ENCODE measurements around the gene HOXA10. TPM values are rescaled to one million over a fixed set of nuclear protein-coding genes. Genes with fewer than 3 reads are reported as not detected.

Gene HOXA10
- total and polyA plus RNA-seq, 5 donors = not detected

DNA sequence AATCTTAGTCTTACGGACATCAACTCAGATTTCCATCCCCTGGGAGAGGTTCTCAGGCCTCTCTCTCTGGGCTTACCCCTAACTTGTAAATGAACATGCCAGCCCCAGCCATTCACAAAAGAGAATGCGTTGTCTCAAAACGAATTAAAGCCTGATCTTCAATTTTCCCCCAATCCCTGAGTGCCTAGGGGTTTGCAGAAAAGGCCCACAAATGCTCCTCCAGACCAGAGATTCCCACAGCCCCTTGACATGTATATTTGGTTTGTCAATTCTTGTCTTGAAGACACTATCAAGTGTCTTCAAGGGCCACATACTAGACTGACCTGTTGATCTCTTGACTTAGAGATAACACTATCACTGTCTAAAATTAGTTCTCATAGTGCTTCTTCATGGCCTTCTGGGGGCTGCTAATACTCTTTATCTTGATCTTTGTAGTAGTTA is 37.7 kb upstream of the HOXA10 start:
- Histone ChIP-seq H3K4me1 (ENCODE audit: control insufficient read depth, insufficient read depth, low read length) (no peaks in the 10 kb centered on the region), H3K4me3 (ENCODE audit: low read length) (no peak overlapping the region), H3K9me3 (ENCODE audit: control insufficient read depth, low read length) (no peaks in the 10 kb centered on the region), H3K27me3 (ENCODE audit: control insufficient read depth, insufficient read depth) (peaks cover 6% of the 10 kb centered on the region), H3K27ac (ENCODE audit: low read length) (no peak overlapping the region)
- WGBS = 35% methylated on average over 3 of the region's 3 CpGs
- DNase-seq (no peak), ATAC-seq (no peak)
- intact Hi-C loops (cut with DNase I) = loop anchor here in 3 of 4 donors (10.0 kb wide), 2 partner anchors 363 to 573 kb away; no protein-coding TSS in a partner anchor

DNA sequence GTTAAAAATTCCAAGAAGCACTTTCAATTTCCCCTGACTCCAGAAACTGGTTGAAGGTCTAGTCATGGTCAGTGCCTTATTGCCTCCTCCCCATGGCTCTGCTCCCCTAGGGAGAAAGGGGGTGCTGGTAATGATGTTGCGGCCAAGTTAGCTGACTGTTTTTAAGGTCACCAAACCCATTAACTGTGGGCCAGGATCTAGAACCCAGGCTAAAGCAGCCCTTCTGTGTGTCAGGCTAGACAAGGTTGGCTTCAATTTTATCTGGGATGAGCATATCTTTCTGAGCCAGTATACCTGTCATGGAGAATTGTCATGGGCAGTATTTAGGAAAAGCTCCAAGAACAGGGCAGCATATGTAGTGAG is 36.9 kb upstream of the HOXA10 start:
- ATAC-seq = no peak
- WGBS = 84% methylated on average over 1 of the region's 1 CpG
- no peak for DNase-seq
- no peaks in the 10 kb centered on the region for H3K9me3 ChIP-seq (ENCODE audit: control insufficient read depth, low read length)
- intact Hi-C loops (cut with DNase I) = loop anchor here in 3 of 4 donors (10.0 kb wide), 2 partner anchors 364 to 574 kb away; no protein-coding TSS in a partner anchor
- H3K4me3 ChIP-seq (ENCODE audit: low read length) = no peak overlapping the region
- H3K27ac ChIP-seq (ENCODE audit: low read length) = no peak overlapping the region
- peaks cover 5% of the 10 kb centered on the region for H3K27me3 ChIP-seq (ENCODE audit: control insufficient read depth, insufficient read depth)
- H3K4me1 ChIP-seq (ENCODE audit: control insufficient read depth, insufficient read depth, low read length) = no peaks in the 10 kb centered on the region

DNA sequence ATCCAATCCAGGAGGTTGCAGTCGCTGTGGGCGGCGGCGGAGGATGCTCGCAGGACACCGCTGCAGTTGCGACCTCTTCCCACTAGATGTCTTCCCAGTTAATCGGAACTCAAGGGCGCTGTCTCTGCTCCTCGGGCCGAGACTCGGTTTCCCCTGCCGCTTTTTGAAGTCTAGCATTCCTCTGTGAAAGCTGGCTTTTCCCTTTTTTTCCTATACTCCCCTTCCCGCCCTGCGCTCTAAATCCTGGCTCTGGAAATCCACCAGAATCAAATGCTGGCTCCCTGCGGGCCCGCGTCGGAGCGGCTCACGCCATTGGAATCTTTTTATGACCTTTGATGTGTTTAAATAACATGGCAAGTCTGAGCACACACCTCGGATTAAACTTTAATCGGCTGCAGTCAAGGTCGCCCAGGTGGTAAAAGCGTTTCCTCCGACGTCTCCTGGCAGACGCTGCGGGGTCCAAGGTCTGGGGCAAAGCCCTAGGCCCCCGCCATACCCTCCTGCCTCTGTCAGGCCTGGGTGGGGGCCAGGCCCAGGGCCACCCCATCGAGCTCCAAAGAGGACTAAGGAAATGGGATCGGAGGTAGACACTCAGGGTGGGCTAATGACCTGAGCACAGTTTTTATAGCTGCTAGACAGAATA is 36.4 kb upstream of the HOXA10 start:
- intact Hi-C loops (cut with DNase I) = loop anchor here in 3 of 4 donors (10.0 kb wide), 2 partner anchors 364 to 574 kb away; no protein-coding TSS in a partner anchor
- Histone ChIP-seq H3K4me3 (ENCODE audit: low read length) (peak overlapping the region; percentile 27), H3K27ac (ENCODE audit: low read length) (no peak overlapping the region), H3K4me1 (ENCODE audit: control insufficient read depth, insufficient read depth, low read length) (no peaks in the 10 kb centered on the region), H3K27me3 (ENCODE audit: control insufficient read depth, insufficient read depth) (peaks cover 3% of the 10 kb centered on the region), H3K9me3 (ENCODE audit: control insufficient read depth, low read length) (no peaks in the 10 kb centered on the region)
- DNase-seq (peak in 2 of 3 donors; percentile 52 to 75), ATAC-seq (peak; percentile 67 to 68)
- 12% methylated on average over 32 of the region's 32 CpGs for WGBS

GRCh38 chr7:27209933-27210440 is 35.9 kb upstream of the HOXA10 start:
- no peak for ATAC-seq
- Histone ChIP-seq H3K9me3 (ENCODE audit: control insufficient read depth, low read length) (no peaks in the 10 kb centered on the region), H3K27me3 (ENCODE audit: control insufficient read depth, insufficient read depth) (peaks cover 3% of the 10 kb centered on the region), H3K4me3 (ENCODE audit: low read length) (no peak overlapping the region), H3K27ac (ENCODE audit: low read length) (no peak overlapping the region), H3K4me1 (ENCODE audit: control insufficient read depth, insufficient read depth, low read length) (peaks cover 2% of the 10 kb centered on the region)
- WGBS = 40% methylated on average over 11 of the region's 11 CpGs
- intact Hi-C loops (cut with DNase I) = loop anchor here in 3 of 4 donors (10.0 kb wide), 4 partner anchors 365 to 805 kb away; no protein-coding TSS in a partner anchor
- no peak for DNase-seq

DNA sequence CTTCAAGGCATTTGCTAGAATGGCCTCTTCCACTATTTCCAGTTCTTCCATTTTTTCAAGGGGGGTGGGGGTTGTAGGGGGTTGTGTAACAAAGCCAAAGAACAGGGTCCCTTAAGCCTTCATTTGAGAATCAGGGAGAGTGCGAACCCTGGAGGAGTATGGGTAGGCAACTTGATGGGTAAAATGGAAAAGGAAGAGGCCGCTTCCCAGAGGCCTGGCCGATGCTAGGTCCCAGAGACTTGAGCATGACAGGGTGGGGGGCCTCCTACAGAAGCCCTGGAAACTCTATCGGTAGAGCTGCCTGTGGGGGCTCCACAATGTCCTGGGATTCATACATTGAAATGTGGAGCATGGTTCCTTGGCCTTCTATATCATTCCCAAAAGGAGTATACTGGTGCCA is 34.9 kb upstream of the HOXA10 start:
- WGBS = 81% methylated on average over 4 of the region's 4 CpGs
- Histone ChIP-seq H3K27me3 (ENCODE audit: control insufficient read depth, insufficient read depth) (peaks cover 3% of the 10 kb centered on the region), H3K27ac (ENCODE audit: low read length) (no peak overlapping the region), H3K4me3 (ENCODE audit: low read length) (no peak overlapping the region), H3K4me1 (ENCODE audit: control insufficient read depth, insufficient read depth, low read length) (peaks cover 2% of the 10 kb centered on the region), H3K9me3 (ENCODE audit: control insufficient read depth, low read length) (no peaks in the 10 kb centered on the region)
- DNase-seq = no peak
- intact Hi-C loops (cut with DNase I) = loop anchor here in 2 of 4 donors (10.0 kb wide), 2 partner anchors 716 to 806 kb away; no protein-coding TSS in a partner anchor
- no peak for ATAC-seq

- no peak overlapping the region for H3K4me3 ChIP-seq (ENCODE audit: low read length)
- no peak for ATAC-seq
- H3K27me3 ChIP-seq (ENCODE audit: control insufficient read depth, insufficient read depth) = peaks cover 3% of the 10 kb centered on the region
- peaks cover 2% of the 10 kb centered on the region for H3K4me1 ChIP-seq (ENCODE audit: control insufficient read depth, insufficient read depth, low read length)
- intact Hi-C loops (cut with DNase I) = loop anchor here in 2 of 4 donors (10.0 kb wide), 2 partner anchors 717 to 807 kb away; no protein-coding TSS in a partner anchor
- 43% methylated on average over 7 of the region's 7 CpGs for WGBS
- no peaks in the 10 kb centered on the region for H3K9me3 ChIP-seq (ENCODE audit: control insufficient read depth, low read length)
- no peak for DNase-seq
- H3K27ac ChIP-seq (ENCODE audit: low read length) = no peak overlapping the region
Observed at GRCh38 chr7:27207348-27207985, 33.3 kb upstream of the HOXA10 start.

- Histone ChIP-seq H3K4me3 (ENCODE audit: low read length) (no peak overlapping the region), H3K27ac (ENCODE audit: low read length) (no peak overlapping the region), H3K9me3 (ENCODE audit: control insufficient read depth, low read length) (no peaks in the 10 kb centered on the region), H3K27me3 (ENCODE audit: control insufficient read depth, insufficient read depth) (no peaks in the 10 kb centered on the region), H3K4me1 (ENCODE audit: control insufficient read depth, insufficient read depth, low read length) (peaks cover 2% of the 10 kb centered on the region)
- ATAC-seq (no peak), DNase-seq (no peak)
- intact Hi-C loops (cut with DNase I) = loop anchor here in 2 of 4 donors (10.0 kb wide), 2 partner anchors 719 to 809 kb away; no protein-coding TSS in a partner anchor
- 7% methylated on average over 52 of the region's 52 CpGs for WGBS
Observed at GRCh38 chr7:27205325-27206280, 31.5 kb upstream of the HOXA10 start.

- WGBS = 3% methylated on average over 41 of the region's 41 CpGs
- Histone ChIP-seq H3K9me3 (ENCODE audit: control insufficient read depth, low read length) (no peaks in the 10 kb centered on the region), H3K27me3 (ENCODE audit: control insufficient read depth, insufficient read depth) (no peaks in the 10 kb centered on the region), H3K4me1 (ENCODE audit: control insufficient read depth, insufficient read depth, low read length) (peaks cover 2% of the 10 kb centered on the region), H3K27ac (ENCODE audit: low read length) (no peak overlapping the region), H3K4me3 (ENCODE audit: low read length) (no peak overlapping the region)
- DNase-seq = peak in 1 of 3 donors; percentile 55
- ATAC-seq = no peak
- intact Hi-C loops (cut with DNase I) = loop anchor here in 2 of 4 donors (10.0 kb wide), 2 partner anchors 720 to 810 kb away; no protein-coding TSS in a partner anchor
Observed at GRCh38 chr7:27204851-27205322, 30.8 kb upstream of the HOXA10 start.

DNA sequence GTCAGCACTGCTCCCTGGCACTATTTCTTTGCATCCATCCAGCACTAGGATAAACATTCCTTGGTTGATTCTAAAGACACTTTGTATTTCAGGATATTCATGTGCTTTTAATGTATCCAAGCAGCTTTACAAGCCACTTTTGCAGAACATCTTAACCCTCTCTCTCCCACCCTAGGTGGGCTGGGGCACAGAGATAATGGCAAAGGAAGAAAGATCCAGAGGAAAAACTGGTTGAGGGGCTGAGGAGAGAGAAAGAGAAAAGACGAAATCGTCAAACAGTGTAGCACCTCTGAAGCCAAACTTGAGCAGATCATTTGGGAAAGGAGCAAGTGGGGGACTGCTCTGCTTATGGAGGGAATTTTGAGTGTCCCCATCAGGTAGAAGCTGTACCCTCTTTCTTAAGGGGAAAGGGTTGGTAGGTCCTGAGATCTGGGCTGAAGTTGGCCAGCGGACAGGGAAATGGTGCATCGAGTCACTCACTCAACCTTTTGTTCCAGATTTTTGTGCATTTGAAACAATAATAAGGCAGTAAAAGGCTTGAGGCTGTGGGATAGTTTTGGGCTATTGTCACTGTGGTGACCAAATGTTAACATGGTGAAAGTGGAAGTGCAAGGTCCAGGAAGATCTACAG is 30.0 kb upstream of the HOXA10 start:
- no peaks in the 10 kb centered on the region for H3K27me3 ChIP-seq (ENCODE audit: control insufficient read depth, insufficient read depth)
- H3K4me3 ChIP-seq (ENCODE audit: low read length) = no peak overlapping the region
- intact Hi-C loops (cut with DNase I) = loop anchor here in 2 of 4 donors (10.0 kb wide), 2 partner anchors 721 to 811 kb away; no protein-coding TSS in a partner anchor
- H3K9me3 ChIP-seq (ENCODE audit: control insufficient read depth, low read length) = no peaks in the 10 kb centered on the region
- ATAC-seq (no peak), DNase-seq (no peak)
- no peak overlapping the region for H3K27ac ChIP-seq (ENCODE audit: low read length)
- 24% methylated on average over 4 of the region's 4 CpGs for WGBS
- peaks cover 2% of the 10 kb centered on the region for H3K4me1 ChIP-seq (ENCODE audit: control insufficient read depth, insufficient read depth, low read length)

Data from right cardiac atrium (tissue), 5 donors.